H1 (cell line): ENCODE results near the gene GRIA2. TPM values are rescaled to one million over a fixed set of nuclear protein-coding genes. Genes with fewer than 3 reads are reported as not detected.

Source experiments
- CTCF ChIA-PET: fragments of 300-600 bp; sonication (Branson Sonifier 250); formaldehyde crosslinking; loops from one replicate; lab custom pipeline; 2021; ENCODE audit not compliant: partially characterized antibody; lab: Charles Lee
- POLR2A ChIA-PET: fragments of 300-600 bp; sonication (Branson Sonifier 250); formaldehyde crosslinking; loops from one replicate; lab custom pipeline; 2021; ENCODE audit warnings: inconsistent platforms; ENCODE audit not compliant: partially characterized antibody; lab: Charles Lee
- DNase-seq, 2 experiments: peaks; one replicate each; pipeline versions ENCODE4 v3.0.0 to v3.0.0-alpha.2; 2010 to 2022; ENCODE audit warnings: low spot score in 2 of 2, low read depth in 1 of 2, mixed read lengths in 1 of 2
- FAIRE-seq: peaks from 2 replicates; lab custom pipeline; 2011; peaks lifted over from hg19 to GRCh38; lab: Jason Lieb, UNC
- H2AFZ ChIP-seq: 2 replicates; pipeline ENCODE4 v1.8.1; 2012; ENCODE audit warnings: low read length, inconsistent platforms
- H2AK5ac ChIP-seq: 2 replicates; pipeline ENCODE4 v1.6.1; 2013; ENCODE audit warnings: low read depth, low read length
- H2BK120ac ChIP-seq: replicated peaks from 2 replicates; pipeline ENCODE3; 2013; ENCODE audit warnings: low read depth, low read length, inconsistent platforms
- H2BK12ac ChIP-seq: 2 replicates; pipeline ENCODE4 v1.6.1; 2013; ENCODE audit warnings: low read depth, low read length
- H2BK15ac ChIP-seq: 2 replicates; pipeline ENCODE4 v1.6.1; 2013; ENCODE audit warnings: low read length
- H2BK20ac ChIP-seq: 2 replicates; pipeline ENCODE4 v1.6.1; 2013; ENCODE audit warnings: low read length
- H2BK5ac ChIP-seq: 2 replicates; pipeline ENCODE4 v1.6.1; 2013; ENCODE audit warnings: low read depth, low read length
- H3K14ac ChIP-seq: 2 replicates; pipeline ENCODE4 v1.6.1; 2013; ENCODE audit warnings: inconsistent platforms; ENCODE audit not compliant: insufficient read length
- H3K18ac ChIP-seq: 2 replicates; pipeline ENCODE4 v1.6.1; 2013; ENCODE audit warnings: low read length; ENCODE audit errors: extremely low read depth
- H3K23ac ChIP-seq: 2 replicates; pipeline ENCODE4 v1.6.1; 2013; ENCODE audit warnings: inconsistent platforms; ENCODE audit not compliant: insufficient read length
- H3K23me2 ChIP-seq: 2 replicates; pipeline ENCODE4 v1.6.1; 2013; ENCODE audit warnings: low read depth, low read length
- H3K27ac ChIP-seq: 2 replicates; pipeline ENCODE4 v1.6.1; 2011; ENCODE audit warnings: low read depth, low read length, inconsistent platforms
- H3K27me3 ChIP-seq, 4 experiments: replicated peaks in 1 of 4; 1 replicate in 1 of 4; 2 replicates in 3 of 4; pipeline versions ENCODE4 v1.6.1 to v1.8.1; 2011 to 2013; ENCODE audit warnings: low read length in 3 of 4, mild to moderate bottlenecking in 3 of 4, inconsistent platforms in 2 of 4, mixed read lengths in 2 of 4, moderate library complexity in 1 of 4; ENCODE audit not compliant: control insufficient read depth in 3 of 4, insufficient read depth in 3 of 4; ENCODE audit errors: extremely low read depth in 1 of 4
- H3K36me3 ChIP-seq, 4 experiments: 2 replicates each; pipeline versions ENCODE4 v1.6.1 to v1.8.1; 2011 to 2013; ENCODE audit warnings: mild to moderate bottlenecking in 4 of 4, low read length in 3 of 4, moderate library complexity in 2 of 4, control low read depth in 1 of 4, inconsistent platforms in 1 of 4; ENCODE audit not compliant: insufficient read depth in 4 of 4, control insufficient read depth in 2 of 4
- H3K4ac ChIP-seq: replicated peaks from 2 replicates; pipeline ENCODE3; 2013; ENCODE audit warnings: low read length, low read depth, mixed read lengths, inconsistent platforms; ENCODE audit not compliant: insufficient read length
- H3K4me1 ChIP-seq, 4 experiments: replicated peaks in 1 of 4; 1 replicate in 1 of 4; 2 replicates in 3 of 4; pipeline versions ENCODE4 v1.6.1 to v1.8.1; 2011 to 2013; ENCODE audit warnings: low read length in 3 of 4, inconsistent platforms in 2 of 4, mixed read lengths in 1 of 4; ENCODE audit not compliant: insufficient read depth in 4 of 4, control insufficient read depth in 3 of 4
- H3K4me2 ChIP-seq, 2 experiments: 2 replicates each; pipeline versions ENCODE4 v1.6.1 to v1.8.1; 2011 to 2013; ENCODE audit warnings: low read depth in 2 of 2, low read length in 2 of 2, control low read depth in 1 of 2, inconsistent platforms in 1 of 2, mild to moderate bottlenecking in 1 of 2; ENCODE audit not compliant: insufficient read depth in 1 of 2
- H3K4me3 ChIP-seq, 4 experiments: fragments of 200-600, 300-600 bp in 1 of 4; sonication (generic), shearing (Covaris generic), sonication (Bioruptor Twin) in 1 of 4; 2 replicates each; pipeline versions ENCODE4 v1.5.1 to v1.8.1; 2011 to 2016; ENCODE audit warnings: low read length in 4 of 4, low read depth in 3 of 4, control low read depth in 2 of 4, inconsistent platforms in 2 of 4, mild to moderate bottlenecking in 2 of 4, mixed read lengths in 1 of 4, moderate library complexity in 1 of 4; ENCODE audit not compliant: insufficient read depth in 2 of 4; ENCODE audit errors: extremely low read depth in 1 of 4
- H3K56ac ChIP-seq: replicated peaks from 2 replicates; pipeline ENCODE3; 2013; ENCODE audit warnings: low read depth, mild to moderate bottlenecking, mixed read lengths, low read length, inconsistent platforms; ENCODE audit not compliant: insufficient read length
- H3K79me1 ChIP-seq: 2 replicates; pipeline ENCODE4 v1.6.1; 2013; ENCODE audit warnings: low read depth, low read length, control low read depth
- H3K79me2 ChIP-seq, 2 experiments: 2 replicates each; pipeline versions ENCODE4 v1.6.1 to v1.8.1; 2012 to 2013; ENCODE audit warnings: low read length in 2 of 2, mild to moderate bottlenecking in 2 of 2, inconsistent platforms in 1 of 2; ENCODE audit not compliant: insufficient read depth in 2 of 2, control insufficient read depth in 1 of 2
- H3K9ac ChIP-seq, 4 experiments: replicated peaks in 1 of 4; 1 replicate in 1 of 4; 2 replicates in 3 of 4; pipeline versions ENCODE4 v1.6.1 to v1.8.1; 2011 to 2013; ENCODE audit warnings: low read depth in 3 of 4, low read length in 3 of 4, control low read depth in 2 of 4, mild to moderate bottlenecking in 2 of 4, moderate library complexity in 2 of 4, inconsistent platforms in 1 of 4; ENCODE audit errors: extremely low read depth in 1 of 4
- H3K9me3 ChIP-seq, 2 experiments: 2 replicates each; pipeline versions ENCODE4 v1.6.1 to v1.8.1; 2012 to 2013; ENCODE audit warnings: mild to moderate bottlenecking in 2 of 2, moderate library complexity in 2 of 2, control low read depth in 1 of 2, inconsistent platforms in 1 of 2, low read depth in 1 of 2, low read length in 1 of 2, mixed read lengths in 1 of 2; ENCODE audit not compliant: insufficient read depth in 2 of 2
- H4K20me1 ChIP-seq, 2 experiments: replicated peaks in 1 of 2; 2 replicates each; pipeline versions ENCODE3 to v1.8.1; 2011 to 2013; ENCODE audit warnings: inconsistent platforms in 2 of 2, low read length in 2 of 2, mild to moderate bottlenecking in 1 of 2; ENCODE audit not compliant: insufficient read depth in 2 of 2, control insufficient read depth in 1 of 2
- H4K5ac ChIP-seq: 2 replicates; pipeline ENCODE4 v1.6.1; 2013; ENCODE audit warnings: low read length, low read depth, mixed read lengths, inconsistent platforms; ENCODE audit not compliant: insufficient read length
- H4K8ac ChIP-seq: 2 replicates; pipeline ENCODE4 v1.8.0; 2013; ENCODE audit warnings: mild to moderate bottlenecking, moderate library complexity, low read length, inconsistent platforms; ENCODE audit not compliant: insufficient read depth; ENCODE audit errors: extremely low read depth
- H4K91ac ChIP-seq: replicated peaks from 2 replicates; pipeline ENCODE3; 2013; ENCODE audit warnings: low read length, mixed read lengths, inconsistent platforms; ENCODE audit not compliant: insufficient read length
- ASH2L ChIP-seq: fragments of 200-600, 300-600 bp; sonication (generic); IDR thresholded peaks from one replicate; pipeline ENCODE4 v1.7.1; 2017; ENCODE audit warnings: low read length
- CEBPB ChIP-seq: IDR thresholded peaks from 2 replicates; pipeline ENCODE4 v1.6.1; 2012; ENCODE audit warnings: low read depth, low read length
- EGR1 ChIP-seq: IDR thresholded peaks from 2 replicates; pipeline ENCODE4 v1.6.1; 2011; ENCODE audit warnings: low read depth, low read length, borderline replicate concordance
- FOSL1 ChIP-seq: IDR thresholded peaks from 2 replicates; pipeline ENCODE4 v1.6.1; 2011; ENCODE audit warnings: mild to moderate bottlenecking, low read depth, low read length, moderate library complexity; ENCODE audit not compliant: insufficient read depth
- NANOG ChIP-seq: IDR thresholded peaks from 2 replicates; pipeline ENCODE4 v1.6.1; 2011; ENCODE audit warnings: low read length, low read depth, mild to moderate bottlenecking, inconsistent platforms; ENCODE audit not compliant: insufficient read depth, poor library complexity, severe bottlenecking
- WGBS, 2 experiments: shearing (Covaris generic) in 1 of 2; methylation state at CpG; one replicate each; pipeline versions ENCODE4 v1.1.6 to v1.1.7; 2013 to 2015; ENCODE audit warnings: low lambda C conversion rate in 2 of 2, mixed read lengths in 2 of 2, inconsistent platforms in 1 of 2, low coverage in 1 of 2, missing lambda C conversion rate in 1 of 2; ENCODE audit not compliant: insufficient replicate concordance in 2 of 2, insufficient coverage in 1 of 2, insufficient read length in 1 of 2; ENCODE audit errors: extremely low coverage in 1 of 2, missing lambda C conversion rate in 1 of 2; 5-methylcytosine and 5-hydroxymethylcytosine counted together
- polyA plus RNA-seq, 7 experiments: library from polyadenylated mRNA; depleted of rRNA in 3 of 7; stranded (reverse) in 5 of 7; unstranded in 2 of 7; fragments of >200 nt in 5 of 7; fragments of 200-250 nt in 2 of 7; gene quantifications; 1 replicate in 5 of 7; 2 replicates in 1 of 7; 4 replicates in 1 of 7; pipeline versions ENCODE4 v1.2.1 to v1.2.3, GENCODE V29; 2011 to 2013; ENCODE audit warnings: missing spikeins in 2 of 7, mixed read lengths in 2 of 7
- total RNA-seq: library from RNA; stranded (reverse); fragmentation: NEBNext Ultra II Directional; extraction: Animal tissue kit (Norgen Biotek cat#: 25700); gene quantifications from 2 replicates; pipeline ENCODE4 v1.2.1, GENCODE V29; 2021
- TF ChIP-seq, protein P1 (sequence below), 3 experiments: IDR thresholded peaks; 1 replicate in 2 of 3; 2 replicates in 1 of 3; pipeline versions ENCODE4 v1.5.1 to v1.6.1; 2011; ENCODE audit warnings: low read length in 3 of 3, mild to moderate bottlenecking in 3 of 3, inconsistent platforms in 2 of 3, low read depth in 1 of 3, moderate library complexity in 1 of 3; ENCODE audit not compliant: insufficient read depth in 1 of 3; ENCODE audit errors: control extremely low read depth in 1 of 3
- TF ChIP-seq, protein P2 (sequence below): IDR thresholded peaks from 2 replicates; pipeline ENCODE4 v1.6.1; 2012; ENCODE audit warnings: low read length, inconsistent platforms
- TF ChIP-seq, protein P3 (sequence below): IDR thresholded peaks from 2 replicates; pipeline ENCODE4 v1.6.1; 2012; ENCODE audit warnings: inconsistent platforms

Gene GRIA2
- total and polyA plus RNA-seq, 2 of the 8 experiments (the other 6 are each of a cell fraction or from before 2014, with no cell fraction given): not detected

DNA sequence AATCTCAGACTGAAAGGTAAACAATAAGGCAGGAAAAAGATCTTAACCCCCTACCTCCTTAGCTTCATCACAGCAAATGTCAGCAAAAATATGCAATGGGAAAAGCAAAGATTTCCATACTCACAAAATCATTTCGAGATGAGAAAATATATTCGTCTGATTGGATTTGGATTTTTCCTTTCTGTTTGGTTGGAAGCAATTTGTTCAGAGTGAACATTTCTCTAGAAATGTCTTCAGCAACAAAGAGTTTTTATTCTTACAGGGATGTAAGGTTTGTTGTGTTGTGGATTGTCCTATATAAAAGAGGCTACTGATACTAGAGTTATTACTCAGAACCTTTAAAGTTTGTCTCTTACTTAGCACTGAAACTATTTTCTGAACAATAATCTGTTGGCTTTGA, 23.8 kb downstream of the GRIA2 start:
- WGBS, 2 experiments: 97% methylated on average over 2 of the region's 2 CpGs; no CpG with 5 or more reads in 1 of the 2 experiments
- H3K4ac ChIP-seq: no peak overlapping the region
- H3K56ac ChIP-seq: no peak overlapping the region
- no peak overlapping the region for H2BK15ac ChIP-seq
- H3K36me3 ChIP-seq: no peaks in the 10 kb centered on the region
- H2BK5ac ChIP-seq: no peak overlapping the region
- no peak overlapping the region for H3K4me3 ChIP-seq
- H4K20me1 ChIP-seq: no peaks in the 10 kb centered on the region
- H3K23me2 ChIP-seq: no peaks in the 10 kb centered on the region
- H3K4me2 ChIP-seq: no peak overlapping the region
- H4K8ac ChIP-seq: no peak overlapping the region
- DNase-seq (no peak), FAIRE-seq (no peak)
- peaks cover 0 to 2% (median 0%) of the 10 kb centered on the region in 4 experiments; a peak in 1 of 7 replicates for H3K4me1 ChIP-seq
- no peak overlapping the region for H3K14ac ChIP-seq
- H3K27ac ChIP-seq: no peak overlapping the region
- no peak overlapping the region for H4K5ac ChIP-seq
- H3K9me3 ChIP-seq: no peaks in the 10 kb centered on the region
- no peaks in the 10 kb centered on the region for H3K79me1 ChIP-seq
- H2BK120ac ChIP-seq: no peak overlapping the region
- CTCF ChIA-PET: interaction anchor here (0.7 to 1.8 kb wide), 3 partner anchors 12 to 674 kb away, joined by 3 to 5 read pairs (median 3); no protein-coding TSS in a partner anchor
- no peak overlapping the region for H3K9ac ChIP-seq
- H3K18ac ChIP-seq: no peak overlapping the region
- no peak overlapping the region for H2BK12ac ChIP-seq
- POLR2A ChIA-PET: no interaction called here
- no peak overlapping the region for H2AFZ ChIP-seq
- H3K27me3 ChIP-seq: no peaks in the 10 kb centered on the region; a peak in 2 of 7 replicates
- H3K23ac ChIP-seq: no peak overlapping the region
- no peak overlapping the region for H2AK5ac ChIP-seq
- no peak overlapping the region for H4K91ac ChIP-seq
- no peak overlapping the region for H2BK20ac ChIP-seq
- no peaks in the 10 kb centered on the region for H3K79me2 ChIP-seq
- TF ChIP-seq EGR1 (no peak), CEBPB (no peak), FOSL1 (no peak), NANOG (no peak), ASH2L (no peak)
- TF ChIP-seq, protein P1, sequence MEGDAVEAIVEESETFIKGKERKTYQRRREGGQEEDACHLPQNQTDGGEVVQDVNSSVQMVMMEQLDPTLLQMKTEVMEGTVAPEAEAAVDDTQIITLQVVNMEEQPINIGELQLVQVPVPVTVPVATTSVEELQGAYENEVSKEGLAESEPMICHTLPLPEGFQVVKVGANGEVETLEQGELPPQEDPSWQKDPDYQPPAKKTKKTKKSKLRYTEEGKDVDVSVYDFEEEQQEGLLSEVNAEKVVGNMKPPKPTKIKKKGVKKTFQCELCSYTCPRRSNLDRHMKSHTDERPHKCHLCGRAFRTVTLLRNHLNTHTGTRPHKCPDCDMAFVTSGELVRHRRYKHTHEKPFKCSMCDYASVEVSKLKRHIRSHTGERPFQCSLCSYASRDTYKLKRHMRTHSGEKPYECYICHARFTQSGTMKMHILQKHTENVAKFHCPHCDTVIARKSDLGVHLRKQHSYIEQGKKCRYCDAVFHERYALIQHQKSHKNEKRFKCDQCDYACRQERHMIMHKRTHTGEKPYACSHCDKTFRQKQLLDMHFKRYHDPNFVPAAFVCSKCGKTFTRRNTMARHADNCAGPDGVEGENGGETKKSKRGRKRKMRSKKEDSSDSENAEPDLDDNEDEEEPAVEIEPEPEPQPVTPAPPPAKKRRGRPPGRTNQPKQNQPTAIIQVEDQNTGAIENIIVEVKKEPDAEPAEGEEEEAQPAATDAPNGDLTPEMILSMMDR (IDR thresholded peaks at IDR 0.05; ENCODE audit: control extremely low read depth in 1 of 3, insufficient read depth in 1 of 3, low read depth in 1 of 3, low read length in 3 of 3): no peak
- TF ChIP-seq, protein P2, sequence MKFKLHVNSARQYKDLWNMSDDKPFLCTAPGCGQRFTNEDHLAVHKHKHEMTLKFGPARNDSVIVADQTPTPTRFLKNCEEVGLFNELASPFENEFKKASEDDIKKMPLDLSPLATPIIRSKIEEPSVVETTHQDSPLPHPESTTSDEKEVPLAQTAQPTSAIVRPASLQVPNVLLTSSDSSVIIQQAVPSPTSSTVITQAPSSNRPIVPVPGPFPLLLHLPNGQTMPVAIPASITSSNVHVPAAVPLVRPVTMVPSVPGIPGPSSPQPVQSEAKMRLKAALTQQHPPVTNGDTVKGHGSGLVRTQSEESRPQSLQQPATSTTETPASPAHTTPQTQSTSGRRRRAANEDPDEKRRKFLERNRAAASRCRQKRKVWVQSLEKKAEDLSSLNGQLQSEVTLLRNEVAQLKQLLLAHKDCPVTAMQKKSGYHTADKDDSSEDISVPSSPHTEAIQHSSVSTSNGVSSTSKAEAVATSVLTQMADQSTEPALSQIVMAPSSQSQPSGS: no peak
- TF ChIP-seq, protein P3, sequence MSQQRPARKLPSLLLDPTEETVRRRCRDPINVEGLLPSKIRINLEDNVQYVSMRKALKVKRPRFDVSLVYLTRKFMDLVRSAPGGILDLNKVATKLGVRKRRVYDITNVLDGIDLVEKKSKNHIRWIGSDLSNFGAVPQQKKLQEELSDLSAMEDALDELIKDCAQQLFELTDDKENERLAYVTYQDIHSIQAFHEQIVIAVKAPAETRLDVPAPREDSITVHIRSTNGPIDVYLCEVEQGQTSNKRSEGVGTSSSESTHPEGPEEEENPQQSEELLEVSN: no peak
